Trophoblast cell (in vitro differentiated cells and primary cell): ENCODE data around the gene RPL15.
"Not testable (repeated sequence)": the region's sequence is repeated elsewhere in the genome, so short reads cannot be mapped to it uniquely, and the experiment has no call there.

ENCODE experiments used
- DNase-seq, 2 donors: peaks; one replicate each; pipeline ENCODE4 v3.0.0-alpha.2; 2016
- H2AFZ ChIP-seq: 2 replicates; pipeline ENCODE4 v1.6.1; 2013; ENCODE audit warnings: low read length, moderate library complexity, mild to moderate bottlenecking; ENCODE audit not compliant: insufficient read depth, poor library complexity
- H2AK5ac ChIP-seq: 2 replicates; pipeline ENCODE4 v1.6.1; 2013; ENCODE audit warnings: mild to moderate bottlenecking, low read length
- H2BK120ac ChIP-seq: 2 replicates; pipeline ENCODE4 v1.6.1; 2013; ENCODE audit warnings: low read length, mild to moderate bottlenecking, moderate library complexity; ENCODE audit not compliant: insufficient read depth, poor library complexity
- H2BK12ac ChIP-seq: 2 replicates; pipeline ENCODE4 v1.6.1; 2013; ENCODE audit warnings: mild to moderate bottlenecking, low read length, moderate library complexity
- H2BK5ac ChIP-seq: 2 replicates; pipeline ENCODE4 v1.6.1; 2013; ENCODE audit warnings: low read length, low read depth, moderate library complexity, mild to moderate bottlenecking; ENCODE audit not compliant: poor library complexity
- H3K14ac ChIP-seq: 2 replicates; pipeline ENCODE4 v1.6.1; 2013; ENCODE audit warnings: mild to moderate bottlenecking, low read length
- H3K18ac ChIP-seq: 2 replicates; pipeline ENCODE4 v1.6.1; 2013; ENCODE audit warnings: mild to moderate bottlenecking, low read length
- H3K23ac ChIP-seq: 2 replicates; pipeline ENCODE4 v1.6.1; 2013; ENCODE audit warnings: low read length
- H3K27ac ChIP-seq: 2 replicates; pipeline ENCODE4 v1.5.1; 2013; ENCODE audit warnings: low read depth, mild to moderate bottlenecking, inconsistent platforms, low read length, moderate library complexity
- H3K27me3 ChIP-seq: 2 replicates; pipeline ENCODE4 v1.6.1; 2013; ENCODE audit warnings: inconsistent platforms, mild to moderate bottlenecking, low read length, moderate library complexity; ENCODE audit not compliant: insufficient read depth
- H3K36me3 ChIP-seq, 2 experiments: 1 replicate in 1 of 2; 2 replicates in 1 of 2; pipeline ENCODE4 v1.6.1; 2013; ENCODE audit warnings: low read length in 2 of 2, mild to moderate bottlenecking in 2 of 2, moderate library complexity in 1 of 2; ENCODE audit not compliant: insufficient read depth in 2 of 2, control insufficient read depth in 1 of 2
- H3K4ac ChIP-seq: 2 replicates; pipeline ENCODE4 v1.6.1; 2013; ENCODE audit warnings: low read depth, mild to moderate bottlenecking, low read length, moderate library complexity
- H3K4me1 ChIP-seq, 2 experiments: 1 replicate in 1 of 2; 2 replicates in 1 of 2; pipeline ENCODE4 v1.6.1; 2013; ENCODE audit warnings: low read length in 2 of 2, mild to moderate bottlenecking in 2 of 2, moderate library complexity in 1 of 2; ENCODE audit not compliant: insufficient read depth in 2 of 2, control insufficient read depth in 1 of 2
- H3K4me2 ChIP-seq: 2 replicates; pipeline ENCODE4 v1.6.1; 2013; ENCODE audit warnings: inconsistent platforms, mild to moderate bottlenecking, low read length, moderate library complexity
- H3K4me3 ChIP-seq: 2 replicates; pipeline ENCODE4 v1.5.1; 2013; ENCODE audit warnings: mild to moderate bottlenecking, low read depth, low read length, inconsistent platforms
- H3K79me1 ChIP-seq: one replicate; pipeline ENCODE4 v1.6.1; 2013; ENCODE audit warnings: low read length
- H3K79me2 ChIP-seq: 2 replicates; pipeline ENCODE4 v1.6.1; 2013; ENCODE audit warnings: low read length, mild to moderate bottlenecking; ENCODE audit not compliant: control insufficient read depth, insufficient read depth, poor library complexity
- H3K9ac ChIP-seq: 2 replicates; pipeline ENCODE4 v1.6.1; 2013; ENCODE audit warnings: mild to moderate bottlenecking, low read length
- H3K9me3 ChIP-seq: 2 replicates; pipeline ENCODE4 v1.6.1; 2013; ENCODE audit warnings: low read depth, mild to moderate bottlenecking, control low read depth, inconsistent platforms, low read length; ENCODE audit not compliant: insufficient read depth
- H4K12ac ChIP-seq: 2 replicates; pipeline ENCODE4 v1.6.1; 2013; ENCODE audit warnings: low read depth, mild to moderate bottlenecking, low read length, moderate library complexity
- H4K8ac ChIP-seq: 2 replicates; pipeline ENCODE4 v1.6.1; 2013; ENCODE audit warnings: low read depth, mild to moderate bottlenecking, low read length, moderate library complexity
- H4K91ac ChIP-seq: one replicate; pipeline ENCODE4 v1.6.1; 2013; ENCODE audit warnings: low read depth, mild to moderate bottlenecking, low read length, moderate library complexity
- WGBS: extraction: QIAGEN DNeasy Blood & Tissue Kit; methylation state at CpG from one replicate; pipeline ENCODE4 v1.1.7; 2013; ENCODE audit warnings: missing lambda C conversion rate; ENCODE audit not compliant: insufficient read length, insufficient coverage; ENCODE audit errors: extremely low coverage; 5-methylcytosine and 5-hydroxymethylcytosine counted together

Gene RPL15

DNA sequence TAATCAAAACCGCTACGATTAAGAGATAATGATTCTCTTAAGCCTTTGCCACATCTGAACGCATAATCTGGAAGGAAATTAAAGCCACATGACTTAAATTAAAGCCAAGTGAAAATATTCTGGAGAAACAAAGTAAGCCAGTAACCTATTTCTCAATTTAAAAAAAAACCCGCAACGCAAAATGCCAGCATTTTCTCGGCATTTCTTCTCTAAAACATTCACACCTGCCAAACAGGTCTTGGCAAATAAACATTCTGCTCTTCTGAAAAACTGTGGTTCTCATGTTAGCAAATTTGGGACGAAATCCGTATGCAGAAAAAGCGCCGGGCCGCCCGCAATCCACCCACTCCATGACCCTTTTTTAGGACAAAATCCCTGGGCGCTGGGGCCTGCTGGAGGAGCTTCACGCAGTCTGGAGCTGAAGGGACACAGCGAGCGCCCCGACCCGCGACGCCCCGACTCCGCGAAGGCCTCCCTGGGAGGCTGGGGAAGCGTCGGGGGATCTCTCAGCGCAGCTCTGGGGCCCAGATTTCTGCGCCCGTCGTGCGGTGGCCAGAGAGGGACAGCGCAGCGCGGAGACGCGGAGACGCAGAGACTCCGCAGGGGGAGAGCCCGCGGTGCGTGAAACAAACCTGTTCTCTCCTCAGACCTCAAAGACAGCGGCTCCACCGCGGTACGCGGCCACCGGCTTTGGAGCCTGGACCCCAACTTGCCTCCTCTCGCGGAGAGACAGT lies 613 bp upstream of the RPL15 start:
- no CpG with 5 or more reads among the region's 48 CpGs for WGBS
- no peak overlapping the region for H2BK12ac ChIP-seq
- peaks cover 0 to 6% of the 10 kb centered on the region in 2 experiments for H3K4me1 ChIP-seq
- peak overlapping the region; percentile 93 for H3K9ac ChIP-seq
- peaks cover 14% of the 10 kb centered on the region for H3K79me1 ChIP-seq
- H3K4ac ChIP-seq = peak overlapping the region; percentile 1
- peak overlapping the region; percentile 80 for H3K4me2 ChIP-seq
- peaks cover 17% of the 10 kb centered on the region for H3K79me2 ChIP-seq
- H4K12ac ChIP-seq = peak overlapping the region; percentile 4
- H2AFZ ChIP-seq = peak overlapping the region; percentile 48
- peak overlapping the region; percentile 64 for H4K91ac ChIP-seq
- peaks cover 2% of the 10 kb centered on the region for H3K27me3 ChIP-seq
- H2BK5ac ChIP-seq = peak overlapping the region; percentile 4
- no peak overlapping the region for H2AK5ac ChIP-seq
- H3K23ac ChIP-seq = no peak overlapping the region
- peak overlapping the region; percentile 1 for H2BK120ac ChIP-seq
- peak; percentile 51 to 82 for DNase-seq
- H3K4me3 ChIP-seq = peak overlapping the region; percentile 87
- no peaks in the 10 kb centered on the region for H3K9me3 ChIP-seq
- peak overlapping the region; percentile 31 for H3K27ac ChIP-seq
- peak overlapping the region; percentile 16 for H3K14ac ChIP-seq
- peak overlapping the region; percentile 76 for H4K8ac ChIP-seq
- peaks cover 4 to 17% of the 10 kb centered on the region in 2 experiments for H3K36me3 ChIP-seq
- peak overlapping the region; percentile 9 for H3K18ac ChIP-seq

DNA sequence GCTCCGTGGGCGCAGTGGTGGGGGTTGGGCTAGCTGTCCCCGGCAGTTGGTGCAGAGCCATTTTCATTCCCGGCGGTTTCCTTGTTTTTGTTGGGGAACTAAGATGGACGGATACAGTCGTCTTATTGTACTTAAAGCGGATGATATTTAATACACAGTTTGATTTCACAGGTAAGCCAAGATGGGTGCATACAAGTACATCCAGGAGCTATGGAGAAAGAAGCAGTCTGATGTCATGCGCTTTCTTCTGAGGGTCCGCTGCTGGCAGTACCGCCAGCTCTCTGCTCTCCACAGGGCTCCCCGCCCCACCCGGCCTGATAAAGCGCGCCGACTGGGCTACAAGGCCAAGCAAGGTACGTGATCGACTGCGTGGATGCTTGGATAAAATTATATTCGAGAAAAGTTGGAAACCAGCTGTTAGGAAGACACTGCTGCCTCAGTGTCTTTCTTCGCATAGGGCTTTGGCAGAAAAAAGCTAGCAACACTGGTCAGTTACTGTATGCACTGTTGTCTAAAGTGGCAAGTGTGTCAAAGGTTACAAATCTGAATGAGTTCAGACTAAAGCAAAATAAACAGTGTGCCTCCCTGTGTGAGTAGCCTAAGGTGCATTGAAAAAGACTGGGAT lies 859 bp downstream of the RPL15 start:
- H2AK5ac ChIP-seq = peak overlapping the region; percentile 55
- peak overlapping the region; percentile 25 for H3K27ac ChIP-seq
- peak overlapping the region; percentile 97 for H3K4ac ChIP-seq
- H3K36me3 ChIP-seq = peaks cover 4 to 17% of the 10 kb centered on the region in 2 experiments
- H3K4me3 ChIP-seq = peak overlapping the region; percentile 97
- H3K4me2 ChIP-seq = peak overlapping the region; percentile 84
- H3K18ac ChIP-seq = peak overlapping the region; percentile 70
- H3K27me3 ChIP-seq, DNase-seq, H3K23ac ChIP-seq, H3K9me3 ChIP-seq, H3K4me1 ChIP-seq, H2BK12ac ChIP-seq: not testable (repeated sequence)
- H2AFZ ChIP-seq = peak overlapping the region; percentile 13
- peak overlapping the region; percentile 84 for H4K8ac ChIP-seq
- peak overlapping the region; percentile 9 for H2BK120ac ChIP-seq
- peak overlapping the region; percentile 93 for H3K14ac ChIP-seq
- peak overlapping the region; percentile 98 for H3K9ac ChIP-seq
- peak overlapping the region; percentile 65 for H4K91ac ChIP-seq
- H2BK5ac ChIP-seq = peak overlapping the region; percentile 34
- peaks cover 17% of the 10 kb centered on the region for H3K79me2 ChIP-seq
- H3K79me1 ChIP-seq = peaks cover 14% of the 10 kb centered on the region
- peak overlapping the region; percentile 48 for H4K12ac ChIP-seq
- no CpG with 5 or more reads among the region's 21 CpGs for WGBS

DNA sequence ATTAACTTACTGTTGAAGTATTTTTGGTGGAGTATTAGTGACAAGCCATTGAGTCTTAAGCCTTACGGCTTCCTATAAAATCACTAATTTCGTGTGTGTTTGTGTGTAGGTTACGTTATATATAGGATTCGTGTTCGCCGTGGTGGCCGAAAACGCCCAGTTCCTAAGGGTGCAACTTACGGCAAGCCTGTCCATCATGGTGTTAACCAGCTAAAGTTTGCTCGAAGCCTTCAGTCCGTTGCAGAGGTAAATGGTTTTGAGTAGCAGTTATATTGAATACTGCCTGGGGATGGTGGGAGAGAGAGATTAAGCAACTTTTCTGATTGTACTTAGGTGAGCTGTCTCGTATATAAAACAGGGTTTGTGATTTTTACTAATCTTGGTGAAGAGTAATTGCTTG lies 1.4 kb downstream of the RPL15 start:
- peaks cover 17% of the 10 kb centered on the region for H3K79me2 ChIP-seq
- no CpG with 5 or more reads among the region's 12 CpGs for WGBS

DNA sequence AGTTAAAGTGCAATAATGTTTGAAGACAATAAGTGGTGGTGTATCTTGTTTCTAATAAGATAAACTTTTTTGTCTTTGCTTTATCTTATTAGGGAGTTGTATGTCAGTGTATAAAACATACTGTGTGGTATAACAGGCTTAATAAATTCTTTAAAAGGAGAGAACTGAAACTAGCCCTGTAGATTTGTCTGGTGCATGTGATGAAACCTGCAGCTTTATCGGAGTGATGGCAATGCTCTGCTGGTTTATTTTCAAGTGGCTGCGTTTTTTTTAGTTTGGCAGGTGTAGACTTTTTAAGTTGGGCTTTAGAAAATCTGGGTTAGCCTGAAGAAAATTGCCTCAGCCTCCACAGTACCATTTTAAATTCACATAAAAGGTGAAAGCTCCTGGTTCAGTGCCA lies 2.7 kb downstream of the RPL15 start:
- Histone ChIP-seq H4K12ac (no peak overlapping the region), H3K79me1 (peaks cover 14% of the 10 kb centered on the region), H4K91ac (no peak overlapping the region), H3K18ac (no peak overlapping the region), H3K23ac (no peak overlapping the region), H3K14ac (no peak overlapping the region), H2AK5ac (no peak overlapping the region), H3K9ac (no peak overlapping the region), H3K4ac (no peak overlapping the region), H2BK12ac (no peak overlapping the region), H3K4me1 (peaks cover 0 to 6% of the 10 kb centered on the region in 2 experiments), H3K4me2 (no peak overlapping the region), H3K9me3 (no peaks in the 10 kb centered on the region), H2AFZ (no peak overlapping the region), H3K79me2 (peaks cover 17% of the 10 kb centered on the region), H3K27me3 (peaks cover 2% of the 10 kb centered on the region), H2BK120ac (no peak overlapping the region), H3K4me3 (no peak overlapping the region), H4K8ac (no peak overlapping the region), H3K36me3 (peaks cover 5 to 17% of the 10 kb centered on the region in 2 experiments), H3K27ac (no peak overlapping the region), H2BK5ac (no peak overlapping the region)
- no peak for DNase-seq
- no CpG with 5 or more reads among the region's 2 CpGs for WGBS

More for the DNA sequence above, 1.4 kb downstream of the RPL15 start:
- not testable (repeated sequence) for DNase-seq, H2BK5ac ChIP-seq, H2BK120ac ChIP-seq, H2AK5ac ChIP-seq, H3K4me1 ChIP-seq, H3K4ac ChIP-seq, H4K91ac ChIP-seq, H3K23ac ChIP-seq, H4K12ac ChIP-seq, H3K27ac ChIP-seq, H3K18ac ChIP-seq, H3K14ac ChIP-seq, H3K27me3 ChIP-seq, H3K9ac ChIP-seq, H2BK12ac ChIP-seq, H2AFZ ChIP-seq, H4K8ac ChIP-seq, H3K9me3 ChIP-seq
- Histone ChIP-seq H3K4me2 (peak overlapping the region; percentile 84), H3K4me3 (peak overlapping the region; percentile 61), H3K36me3 (peaks cover 5 to 17% of the 10 kb centered on the region in 2 experiments), H3K79me1 (peaks cover 14% of the 10 kb centered on the region)
